Spleen (tissue), 11 donors: ENCODE measurements around the gene SOHLH2. TPM values are rescaled to one million over a fixed set of nuclear protein-coding genes. Genes with fewer than 3 reads are reported as not detected.

Experiments
- DNase-seq: peaks from one replicate; pipeline ENCODE4 v3.0.0-alpha.2; 2020
- H3K27ac ChIP-seq, 8 donors: fragments of 200-600 bp; sonication (generic) in 7 of 8; 1 replicate in 4 of 8; 2 replicates in 4 of 8; pipeline versions ENCODE4 v1.5.0 to v1.8.0; 2016 to 2021; ENCODE audit warnings: inconsistent platforms in 4 of 8, mild to moderate bottlenecking in 4 of 8, moderate library complexity in 1 of 8
- H3K27me3 ChIP-seq, 7 donors: fragments of 200-600 bp; sonication (generic) in 6 of 7; replicated peaks in 1 of 7; 1 replicate in 4 of 7; 2 replicates in 3 of 7; pipeline versions ENCODE4 v1.5.0 to v1.8.0; 2016 to 2021; ENCODE audit warnings: inconsistent platforms in 3 of 7, mild to moderate bottlenecking in 1 of 7
- H3K36me3 ChIP-seq, 6 donors: fragments of 200-600 bp; sonication (generic) in 5 of 6; 1 replicate in 4 of 6; 2 replicates in 2 of 6; pipeline versions ENCODE4 v1.5.0 to v1.8.0; 2016 to 2021; ENCODE audit warnings: inconsistent platforms in 2 of 6
- H3K4me1 ChIP-seq, 6 donors: fragments of 200-600 bp; sonication (generic) in 5 of 6; 1 replicate in 3 of 6; 2 replicates in 3 of 6; pipeline versions ENCODE4 v1.5.0 to v1.8.0; 2016 to 2021; ENCODE audit warnings: inconsistent platforms in 3 of 6
- H3K4me3 ChIP-seq, 8 donors: fragments of 200-600 bp; sonication (generic) in 7 of 8; 1 replicate in 4 of 8; 2 replicates in 4 of 8; pipeline versions ENCODE4 v1.5.0 to v1.8.0; 2016 to 2021; ENCODE audit warnings: inconsistent platforms in 4 of 8, mild to moderate bottlenecking in 4 of 8, moderate library complexity in 2 of 8
- H3K9me3 ChIP-seq, 8 donors: fragments of 200-600 bp; sonication (generic) in 7 of 8; 1 replicate in 4 of 8; 2 replicates in 4 of 8; pipeline versions ENCODE4 v1.5.0 to v1.8.0; 2016 to 2021; ENCODE audit warnings: inconsistent platforms in 4 of 8
- CTCF ChIP-seq, 11 experiments: fragments of 200-600 bp in 7 of 11; fragments of 450-650 bp in 4 of 11; sonication (generic) in 4 of 11; IDR thresholded peaks in 8 of 11; conservative IDR thresholded peaks in 3 of 11; 1 replicate in 7 of 11; 2 replicates in 4 of 11; pipeline versions ENCODE4 v1.4.0 to v1.8.0; 2016 to 2021; ENCODE audit warnings: antibody characterized with exemption in 11 of 11, inconsistent platforms in 4 of 11, mild to moderate bottlenecking in 1 of 11
- POLR2A ChIP-seq, 3 donors: fragments of 450-650 bp; IDR thresholded peaks; one replicate each; pipeline ENCODE4 v1.5.1; 2017; ENCODE audit warnings: antibody characterized with exemption in 3 of 3, mild to moderate bottlenecking in 1 of 3
- POLR2AphosphoS5 ChIP-seq, 3 donors: sonication (generic); formaldehyde crosslinking; IDR thresholded peaks; one replicate each; pipeline ENCODE4 v1.5.1; 2017; ENCODE audit warnings: antibody characterized with exemption in 3 of 3
- WGBS, 5 donors: extraction: QIAGEN DNeasy Blood & Tissue Kit in 3 of 5; methylation state at CpG; one replicate each; pipeline versions ENCODE4 v1.1.5 to v1.1.7; 2013 to 2018; 5-methylcytosine and 5-hydroxymethylcytosine counted together
- intact Hi-C: fragments of 100-400 bp; cut with DNase I; formaldehyde crosslinking; loops from one replicate; pipeline ENCODE4 v1.15.0; 2023; ENCODE audit warnings: low total_unique reads
- polyA plus RNA-seq, 3 donors: library from polyadenylated mRNA; stranded (reverse); fragments of 200-250 nt; gene quantifications; one replicate each; pipeline ENCODE4 v1.2.1, GENCODE V29; 2013
- total RNA-seq, 7 donors: library from RNA; depleted of rRNA in 3 of 7; stranded (reverse); fragments of >200 nt in 3 of 7; fragmentation: NEBNext Ultra II Directional in 4 of 7; extraction: Animal tissue kit (Norgen Biotek cat#: 25700) in 4 of 7; gene quantifications; one replicate each; pipeline versions ENCODE4 v1.1.0 to v1.2.1, GENCODE V29; 2016 to 2021
- donor health status: healthy with polysubstance abuse.
- donor health status: DM: no; HTN: no; CAD: no; lungs with moderate emphysema.
- donor health status: DM: no; HTN: no; CAD: no.
- donor health status: Bipolar disorder and iron deficiency.
- donor health status: healthy.
- donor health status: DM: no; HTN: no; CAD: no.
- donor health status: DM: yes; HTN: yes; CAD: no.

SOHLH2 gene
- total and polyA plus RNA-seq, 10 donors: 0.06 TPM; not detected in 9

- no peak overlapping the region for H3K27ac ChIP-seq
- peaks cover 0 to 25% (median 21%) of the 10 kb centered on the region in 8 donors for H3K9me3 ChIP-seq
- no peak overlapping the region for H3K4me3 ChIP-seq
- no peaks in the 10 kb centered on the region for H3K36me3 ChIP-seq
- H3K4me1 ChIP-seq: no peaks in the 10 kb centered on the region
- TF ChIP-seq CTCF (IDR thresholded peaks at IDR 0.05 in 8 of 11, conservative IDR thresholded peaks at IDR 0.05 in 3 of 11) (no peak), POLR2A (IDR thresholded peaks at IDR 0.05) (no peak), POLR2AphosphoS5 (IDR thresholded peaks at IDR 0.05) (no peak)
- 66 to 87% (median 78%) methylated on average over 1 of the region's 1 CpG for WGBS, 5 donors
- no peak for DNase-seq
- H3K27me3 ChIP-seq: no peaks in the 10 kb centered on the region
- intact Hi-C loops: no loop called here
Observed at GRCh38 chr13:36224730-36225129, 10.4 kb upstream of the SOHLH2 start.

- Histone ChIP-seq H3K27ac (no peak overlapping the region), H3K9me3 (peaks cover 0 to 27% (median 11%) of the 10 kb centered on the region in 8 donors), H3K36me3 (no peaks in the 10 kb centered on the region), H3K27me3 (no peaks in the 10 kb centered on the region), H3K4me3 (no peak overlapping the region), H3K4me1 (no peaks in the 10 kb centered on the region)
- TF ChIP-seq POLR2A (IDR thresholded peaks at IDR 0.05) (no peak), CTCF (IDR thresholded peaks at IDR 0.05 in 8 of 11, conservative IDR thresholded peaks at IDR 0.05 in 3 of 11) (no peak), POLR2AphosphoS5 (IDR thresholded peaks at IDR 0.05) (no peak)
- intact Hi-C loops: no loop called here
- DNase-seq: no peak
Observed at GRCh38 chr13:36219883-36220282, 5.5 kb upstream of the SOHLH2 start.

DNA sequence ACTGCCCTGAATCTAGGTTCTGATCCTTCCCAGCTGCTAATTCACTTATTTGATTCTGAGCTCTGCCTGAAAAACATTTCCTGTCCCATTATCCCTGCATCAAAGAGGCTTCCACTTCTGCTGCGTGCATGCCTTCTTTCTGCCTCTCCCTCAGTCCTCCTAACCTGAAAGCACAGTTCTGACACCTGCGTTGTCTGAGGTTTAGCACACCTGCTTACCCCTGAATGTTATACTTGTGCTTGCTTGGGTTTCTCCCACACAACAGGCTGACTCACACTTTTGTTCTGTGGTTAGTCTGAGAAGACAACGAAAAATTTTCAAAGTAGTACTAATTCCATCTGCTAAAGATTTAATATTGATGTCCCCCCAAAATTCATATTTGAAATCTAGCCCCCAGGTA, 3.1 kb upstream of the SOHLH2 start:
- H3K36me3 ChIP-seq: no peaks in the 10 kb centered on the region
- TF ChIP-seq POLR2A (IDR thresholded peaks at IDR 0.05) (no peak), CTCF (IDR thresholded peaks at IDR 0.05 in 8 of 11, conservative IDR thresholded peaks at IDR 0.05 in 3 of 11) (no peak), POLR2AphosphoS5 (IDR thresholded peaks at IDR 0.05) (no peak)
- H3K4me1 ChIP-seq: no peaks in the 10 kb centered on the region
- no peak overlapping the region for H3K27ac ChIP-seq
- no peak for DNase-seq
- H3K4me3 ChIP-seq: no peak overlapping the region
- peaks cover 0 to 24% (median 7%) of the 10 kb centered on the region in 8 donors for H3K9me3 ChIP-seq
- H3K27me3 ChIP-seq: no peaks in the 10 kb centered on the region
- intact Hi-C loops: no loop called here
- 74 to 93% (median 79%) methylated on average over 3 of the region's 3 CpGs for WGBS, 5 donors

GRCh38 chr13:36212789-36213188, 1.6 kb downstream of the SOHLH2 start:
- Histone ChIP-seq H3K27me3 (no peaks in the 10 kb centered on the region), H3K27ac (no peak overlapping the region), H3K36me3 (no peaks in the 10 kb centered on the region), H3K4me1 (no peaks in the 10 kb centered on the region), H3K4me3 (no peak overlapping the region), H3K9me3 (peaks cover 0 to 19% (median 7%) of the 10 kb centered on the region in 8 donors)
- intact Hi-C loops: no loop called here
- no peak for TF ChIP-seq POLR2AphosphoS5 (IDR thresholded peaks at IDR 0.05)
- TF ChIP-seq POLR2A (IDR thresholded peaks at IDR 0.05): no peak
- TF ChIP-seq CTCF (IDR thresholded peaks at IDR 0.05 in 8 of 11, conservative IDR thresholded peaks at IDR 0.05 in 3 of 11): no peak
- 66 to 80% (median 75%) methylated on average over 3 of the region's 3 CpGs for WGBS, 5 donors
- DNase-seq: no peak
